Esophagus (tissue), 2 donors: ENCODE data around the gene CXADR. TPM values are rescaled to one million over a fixed set of nuclear protein-coding genes. Genes with fewer than 3 reads are reported as not detected.

Experiments
- H3K27ac ChIP-seq, 2 donors: one replicate each; pipeline ENCODE4 v1.5.1; 2013; ENCODE audit warnings: low read depth in 2 of 2, mild to moderate bottlenecking in 2 of 2, inconsistent platforms in 1 of 2, low read length in 1 of 2, moderate library complexity in 1 of 2
- H3K27me3 ChIP-seq, 2 donors: one replicate each; pipeline ENCODE4 v1.6.1; 2013; ENCODE audit warnings: low read length in 2 of 2, control low read depth in 1 of 2, mild to moderate bottlenecking in 1 of 2; ENCODE audit not compliant: insufficient read depth in 2 of 2, control insufficient read depth in 1 of 2
- H3K36me3 ChIP-seq, 2 donors: one replicate each; pipeline ENCODE4 v1.6.1; 2013; ENCODE audit warnings: low read length in 1 of 2; ENCODE audit not compliant: control insufficient read depth in 2 of 2, insufficient read depth in 2 of 2
- H3K4me1 ChIP-seq, 2 donors: one replicate each; pipeline ENCODE4 v1.6.1; 2013; ENCODE audit warnings: low read length in 1 of 2; ENCODE audit not compliant: control insufficient read depth in 2 of 2, insufficient read depth in 2 of 2
- H3K4me3 ChIP-seq, 2 donors: one replicate each; pipeline ENCODE4 v1.5.1; 2013; ENCODE audit warnings: low read length in 2 of 2, mild to moderate bottlenecking in 2 of 2, low read depth in 1 of 2, moderate library complexity in 1 of 2
- H3K9me3 ChIP-seq, 2 donors: one replicate each; pipeline ENCODE4 v1.6.1; 2013; ENCODE audit warnings: mild to moderate bottlenecking in 2 of 2, low read depth in 1 of 2, low read length in 1 of 2, moderate library complexity in 1 of 2; ENCODE audit not compliant: control insufficient read depth in 2 of 2, insufficient read depth in 1 of 2
- WGBS, 2 donors: extraction: QIAGEN DNeasy Blood & Tissue Kit; methylation state at CpG; one replicate each; pipeline ENCODE4 v1.1.7; 2013; 5-methylcytosine and 5-hydroxymethylcytosine counted together
- polyA plus RNA-seq, 2 donors: library from polyadenylated mRNA; stranded (reverse); fragments of 200-250 nt; gene quantifications; one replicate each; pipeline ENCODE4 v1.2.3, GENCODE V29; 2013
- donor health status: healthy with polysubstance abuse.
- donor health status: Bipolar disorder and iron deficiency.

Gene CXADR
- polyA plus RNA-seq, 2 donors = 9.7 to 9.8 TPM

- H3K4me1 ChIP-seq = no peaks in the 10 kb centered on the region
- no peaks in the 10 kb centered on the region for H3K36me3 ChIP-seq
- H3K27ac ChIP-seq = no peak overlapping the region
- WGBS, 2 donors = 84 to 94% methylated on average over 2 of the region's 2 CpGs
- no peak overlapping the region for H3K4me3 ChIP-seq
- no peaks in the 10 kb centered on the region for H3K27me3 ChIP-seq
- H3K9me3 ChIP-seq = peaks cover 0 to 2% of the 10 kb centered on the region in 2 donors
Observed at GRCh38 chr21:17640821-17641220, 128.0 kb downstream of the CXADR start.

Other genes with a start within 250 kb of the CXADR start
- gene BTG3, start 99.9 kb downstream of the CXADR start, polyA plus RNA-seq = 10 to 100 TPM; 26.4 to 35.4 TPM